H4 (cell line): ENCODE results near the gene ENO2. TPM values are rescaled to one million over a fixed set of nuclear protein-coding genes. Genes with fewer than 3 reads are reported as not detected.
A peak's percentile ranks its signal among the peaks of the same experiment; 100 is the strongest.
"Not testable (repeated sequence)": the region's sequence is repeated elsewhere in the genome, so short reads cannot be mapped to it uniquely, and the experiment has no call there.

ENCODE experiments used
- DNase-seq: peaks from one replicate; pipeline ENCODE4 v3.0.0-alpha.2; 2015; ENCODE audit warnings: low spot score
- total RNA-seq: library from RNA; depleted of rRNA; stranded (reverse); fragments of >200 nt; shearing (Covaris generic); gene quantifications from 2 replicates; pipeline ENCODE4 v1.2.3, GENCODE V29; 2014

The ENO2 gene
- total RNA-seq, 1 experiment from 2014 or later: 11.2 TPM

DNA sequence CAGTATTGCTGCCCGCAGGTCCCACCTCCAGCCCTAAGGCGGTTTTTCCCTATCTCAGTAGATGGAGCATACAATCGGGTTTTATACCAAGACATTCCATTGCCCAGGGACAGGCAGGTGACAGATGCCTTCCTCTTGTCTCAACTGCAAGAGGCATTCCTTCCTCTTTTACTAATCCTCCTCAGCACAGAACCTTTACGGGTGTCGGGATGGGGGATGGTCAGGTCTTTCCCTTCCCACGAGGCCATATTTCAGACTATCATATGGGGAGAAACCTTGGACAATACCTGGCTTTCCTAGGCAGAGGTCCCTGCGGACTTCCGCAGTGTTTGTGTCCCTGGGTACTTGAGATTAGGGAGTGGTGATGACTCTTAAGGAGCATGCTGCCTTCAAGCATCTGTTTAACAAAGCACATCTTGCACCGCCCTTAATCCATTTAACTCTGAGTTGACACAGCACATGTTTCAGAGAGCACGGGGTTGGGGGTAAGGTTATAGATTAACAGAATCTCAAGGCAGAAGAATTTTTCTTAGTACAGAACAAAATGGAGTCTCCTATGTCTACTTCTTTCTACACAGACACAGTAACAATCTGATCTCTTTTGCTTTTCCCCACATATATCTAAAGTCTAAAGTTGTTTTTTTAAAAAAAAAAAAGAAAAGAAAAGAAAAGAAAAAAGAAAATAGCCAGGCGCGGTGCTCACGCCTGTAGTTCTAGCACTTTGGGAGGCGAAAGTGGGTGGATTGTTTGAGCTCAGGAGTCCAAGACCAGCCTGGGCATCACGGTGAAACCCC, 28.0 kb upstream of the ENO2 start:
- not testable (repeated sequence) for DNase-seq

DNA sequence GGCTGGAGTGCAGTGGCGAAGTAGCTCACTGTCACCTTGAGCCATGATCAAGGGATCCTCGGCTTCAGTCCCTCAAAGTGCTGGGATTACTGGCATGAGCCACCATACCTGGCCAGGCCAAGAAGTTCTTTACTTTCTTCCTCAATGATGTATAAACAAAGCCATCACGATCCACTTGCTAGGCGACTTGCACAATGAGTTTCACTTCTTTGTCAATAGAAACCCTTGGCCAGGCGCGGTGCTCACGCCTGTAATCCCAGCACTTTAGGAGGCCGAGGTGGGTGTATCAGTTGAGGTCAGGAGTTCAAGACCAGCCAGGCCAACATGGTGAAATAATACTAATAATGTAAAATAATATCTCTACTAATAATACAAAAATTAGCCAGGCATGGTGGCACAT, 26.9 kb upstream of the ENO2 start:
- DNase-seq: no peak

DNA sequence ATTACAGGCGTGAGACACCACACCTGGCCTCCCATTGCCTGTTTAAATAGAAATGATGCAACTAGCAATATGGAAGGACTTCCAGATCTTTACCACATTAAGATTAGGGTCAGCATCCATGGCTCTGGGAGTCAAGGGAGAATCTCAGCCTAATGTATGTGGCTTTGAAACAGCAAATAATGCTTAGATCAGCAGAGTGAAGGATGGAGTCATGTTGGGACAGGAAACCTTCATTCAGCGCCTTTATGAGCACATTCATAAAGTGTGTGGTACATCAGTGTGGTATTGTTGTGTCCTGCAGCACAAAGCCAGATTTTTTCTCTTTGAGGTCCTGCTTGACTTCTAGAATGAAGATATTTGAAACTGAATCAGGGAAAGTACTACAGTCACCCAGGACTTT, 26.0 kb upstream of the ENO2 start:
- DNase-seq: peak; percentile 2

DNA sequence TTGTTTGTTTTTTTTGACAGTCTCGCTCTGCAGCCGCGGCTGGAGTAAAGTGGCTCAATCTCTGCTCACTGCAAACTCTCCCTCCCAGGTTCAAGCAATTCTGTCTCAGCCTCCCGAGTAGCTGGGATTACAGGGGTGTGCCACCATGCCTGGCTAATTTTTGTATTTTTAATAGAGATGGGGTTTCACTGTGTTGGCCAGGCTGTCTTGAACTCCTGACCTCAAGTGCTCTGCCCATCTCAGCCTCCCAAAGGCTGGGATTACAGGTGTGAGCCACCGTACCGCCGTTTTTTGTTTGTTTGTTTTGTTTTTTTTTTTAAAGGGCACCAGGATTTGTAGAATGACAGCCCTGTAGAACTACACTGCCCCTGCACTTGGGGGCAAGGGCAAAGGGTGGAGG, 25.6 kb upstream of the ENO2 start:
- DNase-seq: not testable (repeated sequence)

DNA sequence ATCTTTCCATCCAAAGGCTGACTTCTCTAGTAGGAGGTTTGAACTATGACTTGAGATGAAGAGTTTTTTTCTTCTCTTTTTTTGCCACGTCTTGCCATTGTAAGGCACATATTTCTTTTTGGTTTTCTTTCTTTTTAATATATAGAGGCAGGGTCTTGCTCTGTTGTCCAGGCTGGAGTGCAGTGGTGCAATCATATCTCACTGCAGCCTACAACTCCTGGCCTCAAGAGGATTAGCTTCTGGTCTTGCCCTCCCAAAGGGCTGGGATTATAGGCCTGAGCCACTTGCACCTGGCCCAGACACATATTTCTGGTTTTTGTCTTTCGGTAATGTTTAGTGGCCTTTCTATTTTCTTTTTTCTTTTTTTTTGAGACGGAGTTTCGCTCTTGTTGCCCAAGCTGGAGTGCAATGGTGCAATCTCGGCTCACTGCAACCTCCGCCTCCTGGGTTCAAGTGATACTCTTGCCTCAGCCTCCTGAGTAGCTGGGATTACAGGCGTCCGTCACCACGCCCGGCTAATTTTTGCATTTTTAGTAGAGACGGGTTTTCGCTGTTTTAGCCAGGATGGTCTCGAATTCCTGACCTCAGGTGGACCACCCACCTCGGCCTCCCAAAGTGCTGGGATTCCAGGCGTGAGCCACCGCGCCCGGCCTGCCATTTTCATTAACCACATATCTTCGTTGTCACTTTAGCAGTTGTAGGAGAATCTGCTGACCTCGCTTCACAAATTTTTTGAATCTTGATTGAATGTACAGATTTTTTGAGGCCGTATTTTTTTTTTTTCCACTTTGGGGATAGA, 24.4 kb upstream of the ENO2 start:
- not testable (repeated sequence) for DNase-seq

DNA sequence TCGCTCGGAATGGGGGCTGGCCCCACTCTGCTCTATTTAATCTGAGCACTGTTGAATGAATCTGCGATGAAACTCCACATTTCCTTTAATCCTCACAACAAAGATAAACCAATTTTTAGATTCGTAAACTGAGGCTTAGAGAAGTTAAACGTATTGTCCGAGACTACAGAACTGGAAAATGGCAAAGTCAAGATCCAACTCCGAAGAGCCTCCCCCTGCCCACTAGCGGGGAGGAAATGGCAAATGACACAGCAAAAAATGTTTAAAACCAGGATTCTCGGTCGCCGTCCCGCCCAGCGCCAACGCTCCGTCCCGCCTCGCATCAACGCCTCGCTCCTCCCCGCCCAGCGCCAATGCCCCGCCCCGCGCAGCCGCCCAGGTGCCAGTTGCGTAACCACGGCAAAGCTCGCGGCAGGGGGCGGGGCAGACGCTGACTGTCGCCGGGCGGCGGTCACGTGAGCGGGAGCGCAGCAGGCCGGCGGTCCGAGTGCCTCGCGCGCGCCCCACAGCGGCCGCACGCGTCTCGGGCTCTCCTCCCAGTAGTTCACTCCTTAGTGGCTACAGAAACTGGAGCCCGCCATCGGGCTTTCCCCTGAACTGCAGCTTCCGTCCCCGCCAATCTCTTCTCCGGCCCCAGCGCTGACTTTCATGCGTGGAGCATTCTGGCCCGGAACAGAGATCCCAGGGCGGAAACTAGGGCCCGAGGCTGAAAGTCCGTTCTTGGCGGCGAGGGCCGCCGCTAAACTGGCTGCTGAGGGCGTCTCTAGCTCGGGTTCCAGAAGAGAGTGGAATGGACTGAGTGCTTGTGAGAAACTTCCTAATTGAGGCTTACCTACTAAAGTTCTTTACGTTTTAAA, 23.4 kb upstream of the ENO2 start:
- DNase-seq: peak; percentile 95

DNA sequence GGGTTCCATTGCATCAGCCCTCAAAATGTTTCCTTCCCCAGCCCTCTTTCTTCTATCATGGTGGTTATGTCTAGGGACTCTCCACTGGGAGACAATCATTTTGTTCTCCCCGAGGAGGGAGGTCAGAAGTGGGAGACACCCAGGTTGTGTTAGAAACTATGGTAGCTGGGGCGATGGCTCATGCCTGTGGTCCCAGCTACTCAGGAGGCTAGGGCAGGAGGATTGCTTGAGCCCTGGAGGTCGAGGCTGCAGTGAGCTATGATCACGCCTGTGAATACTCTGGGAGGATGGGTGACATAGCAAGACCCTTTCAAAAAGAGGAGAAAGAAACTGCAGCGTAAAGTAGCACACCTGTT, 22.8 kb upstream of the ENO2 start:
- peak; percentile 5 for DNase-seq

DNA sequence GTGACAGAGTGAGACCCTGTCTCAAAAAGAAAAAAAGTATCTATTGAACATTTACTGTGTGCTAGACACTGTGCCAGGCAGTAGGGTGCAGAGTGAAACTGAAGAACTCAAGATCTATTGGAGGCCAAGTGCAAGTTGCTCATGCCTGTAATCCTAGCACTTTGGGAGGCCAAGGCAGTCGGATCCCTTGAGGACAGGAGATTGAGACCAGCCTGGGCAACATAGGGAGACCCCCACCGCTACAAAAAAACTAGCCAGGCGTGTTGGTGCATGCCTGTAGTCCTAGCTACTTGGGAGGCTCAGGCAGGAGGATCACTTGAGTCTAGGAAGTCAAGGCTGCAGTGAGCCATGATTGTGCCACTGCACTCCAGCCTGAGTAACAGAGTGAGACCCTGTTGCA, 21.7 kb upstream of the ENO2 start:
- not testable (repeated sequence) for DNase-seq

DNA sequence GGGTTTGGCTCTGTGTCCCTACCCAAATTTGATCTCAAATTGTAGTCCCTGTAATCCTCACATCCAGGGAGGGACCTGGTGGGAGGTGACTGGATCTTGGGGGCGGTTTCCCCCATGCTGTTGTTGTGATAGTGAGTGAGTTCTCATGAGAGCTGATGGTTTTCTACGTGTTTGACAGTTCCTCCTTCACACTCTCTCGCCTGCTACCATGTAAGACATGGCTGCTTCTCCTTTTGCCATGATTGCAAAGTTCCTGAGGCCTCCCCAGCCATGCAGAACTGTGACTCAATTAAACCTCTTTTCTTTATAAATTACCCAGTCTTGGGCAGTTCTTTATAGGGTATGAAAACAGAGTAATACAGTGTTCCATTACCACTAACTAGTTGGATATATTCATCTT, 20.1 kb upstream of the ENO2 start:
- DNase-seq: no peak

DNA sequence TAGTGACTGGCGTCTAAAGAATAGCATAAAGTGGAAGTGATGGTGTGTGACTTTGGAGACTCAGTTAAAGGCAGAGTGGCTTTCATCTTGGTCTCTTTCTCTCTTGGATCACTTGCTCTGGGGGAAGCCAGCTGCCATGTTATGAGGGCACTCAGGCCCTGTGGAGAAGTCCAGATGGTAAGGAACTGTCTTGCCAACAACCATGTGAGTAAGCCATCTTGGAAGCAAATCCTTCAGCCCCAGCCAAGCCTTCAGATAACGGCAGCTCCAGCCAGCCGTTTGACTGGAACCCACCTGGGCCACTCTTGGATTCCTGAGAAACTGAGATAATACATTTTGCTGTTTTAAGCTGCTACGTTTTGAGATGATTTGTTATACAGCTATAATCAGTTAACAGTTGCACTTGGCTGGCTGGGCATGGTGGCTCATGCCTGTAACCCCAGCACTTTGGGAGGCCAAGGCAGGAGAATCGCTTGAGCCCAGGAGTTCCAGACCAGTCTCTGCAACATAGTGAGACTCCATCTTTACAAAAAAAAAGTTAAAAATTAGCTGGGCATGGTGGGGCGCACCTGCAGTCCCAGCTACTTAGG, 17.4 kb upstream of the ENO2 start:
- no peak for DNase-seq

DNA sequence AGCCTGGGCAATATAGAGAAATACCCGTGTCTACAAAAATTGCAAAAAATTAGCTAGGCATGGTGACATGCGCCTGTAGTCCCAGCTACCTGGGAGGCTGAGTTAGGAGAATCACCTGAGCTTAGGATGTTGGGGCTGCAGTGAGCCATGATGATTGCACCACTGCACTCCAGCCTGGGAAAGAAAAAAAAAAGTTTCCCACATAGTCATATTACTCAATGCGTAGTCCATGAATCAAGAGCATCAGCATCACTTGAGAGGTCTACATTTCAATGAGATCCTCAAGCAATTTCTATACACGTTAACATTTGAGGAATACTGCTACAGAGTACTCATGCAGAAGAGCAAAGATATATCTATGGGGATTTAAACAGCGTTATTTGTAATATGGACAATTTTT, 15.0 kb upstream of the ENO2 start:
- no peak for DNase-seq

DNA sequence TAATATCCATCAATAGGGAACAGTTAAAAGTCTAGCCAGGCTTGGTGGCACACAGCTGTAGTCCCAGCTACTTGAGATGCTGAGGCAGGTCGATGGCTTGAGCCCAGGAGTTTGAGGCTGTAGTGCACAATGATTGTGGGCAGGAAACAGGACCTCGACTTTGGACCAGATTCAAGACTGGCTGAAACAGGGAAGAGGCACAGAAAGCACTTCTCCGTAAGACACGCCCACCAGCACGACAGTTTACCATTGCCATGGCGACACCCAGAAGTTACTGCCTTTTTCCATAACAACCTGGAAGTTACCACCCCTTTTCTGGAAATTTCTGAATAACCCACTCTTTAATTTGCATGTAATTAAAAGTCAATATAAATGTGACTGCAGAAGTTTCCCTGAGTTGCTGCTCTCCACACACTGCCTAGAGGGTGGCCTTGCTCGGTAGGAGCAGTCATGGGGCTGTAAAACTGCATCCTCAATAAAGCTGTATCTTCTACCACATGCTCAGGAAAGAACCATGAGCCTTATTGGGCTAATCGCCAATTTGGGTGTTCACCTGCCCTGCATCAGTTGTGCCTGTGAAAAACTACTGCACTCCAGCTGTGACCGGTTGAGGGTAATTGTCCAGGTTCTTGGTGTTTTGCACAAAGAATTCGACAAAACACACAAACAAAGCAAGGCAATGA, 14.4 kb upstream of the ENO2 start:
- peak; percentile 89 for DNase-seq

DNA sequence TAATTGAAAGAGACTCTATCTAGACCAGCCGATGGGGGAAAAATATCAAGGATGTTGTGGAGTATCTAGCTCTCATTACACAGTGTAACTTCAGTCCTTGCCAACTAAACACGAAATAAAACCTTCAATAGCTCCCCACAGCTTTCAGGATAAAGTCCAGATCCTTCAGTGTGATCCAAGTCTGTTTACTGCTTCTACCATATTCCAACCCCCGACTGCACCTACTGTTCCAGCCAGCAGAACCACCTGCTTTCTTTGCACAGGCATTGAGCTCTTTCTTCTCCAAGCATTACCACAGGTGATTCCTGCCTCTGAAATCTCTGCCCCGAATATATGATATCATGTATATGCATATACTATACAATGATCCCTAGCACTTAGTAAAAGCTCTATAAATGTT, 11.9 kb upstream of the ENO2 start:
- no peak for DNase-seq

DNA sequence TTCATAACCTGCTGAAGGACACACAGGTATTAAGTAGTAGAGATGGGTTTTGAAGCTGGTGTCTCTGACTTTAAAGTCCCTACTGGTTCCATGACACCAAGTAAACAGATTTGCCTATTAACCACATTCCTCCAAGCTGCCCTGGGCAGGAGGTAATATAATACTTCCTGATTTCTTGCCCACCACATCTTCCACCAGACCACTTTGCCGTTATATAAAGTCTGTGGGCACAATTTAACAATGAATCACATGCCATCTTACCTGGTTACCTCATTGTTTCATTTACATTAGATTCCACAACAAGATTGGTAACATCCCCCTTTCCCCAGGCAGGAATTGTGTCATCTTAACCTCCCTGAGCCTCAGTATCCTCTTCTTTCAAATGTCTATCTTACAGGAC, 10.7 kb upstream of the ENO2 start:
- DNase-seq: peak; percentile 64

DNA sequence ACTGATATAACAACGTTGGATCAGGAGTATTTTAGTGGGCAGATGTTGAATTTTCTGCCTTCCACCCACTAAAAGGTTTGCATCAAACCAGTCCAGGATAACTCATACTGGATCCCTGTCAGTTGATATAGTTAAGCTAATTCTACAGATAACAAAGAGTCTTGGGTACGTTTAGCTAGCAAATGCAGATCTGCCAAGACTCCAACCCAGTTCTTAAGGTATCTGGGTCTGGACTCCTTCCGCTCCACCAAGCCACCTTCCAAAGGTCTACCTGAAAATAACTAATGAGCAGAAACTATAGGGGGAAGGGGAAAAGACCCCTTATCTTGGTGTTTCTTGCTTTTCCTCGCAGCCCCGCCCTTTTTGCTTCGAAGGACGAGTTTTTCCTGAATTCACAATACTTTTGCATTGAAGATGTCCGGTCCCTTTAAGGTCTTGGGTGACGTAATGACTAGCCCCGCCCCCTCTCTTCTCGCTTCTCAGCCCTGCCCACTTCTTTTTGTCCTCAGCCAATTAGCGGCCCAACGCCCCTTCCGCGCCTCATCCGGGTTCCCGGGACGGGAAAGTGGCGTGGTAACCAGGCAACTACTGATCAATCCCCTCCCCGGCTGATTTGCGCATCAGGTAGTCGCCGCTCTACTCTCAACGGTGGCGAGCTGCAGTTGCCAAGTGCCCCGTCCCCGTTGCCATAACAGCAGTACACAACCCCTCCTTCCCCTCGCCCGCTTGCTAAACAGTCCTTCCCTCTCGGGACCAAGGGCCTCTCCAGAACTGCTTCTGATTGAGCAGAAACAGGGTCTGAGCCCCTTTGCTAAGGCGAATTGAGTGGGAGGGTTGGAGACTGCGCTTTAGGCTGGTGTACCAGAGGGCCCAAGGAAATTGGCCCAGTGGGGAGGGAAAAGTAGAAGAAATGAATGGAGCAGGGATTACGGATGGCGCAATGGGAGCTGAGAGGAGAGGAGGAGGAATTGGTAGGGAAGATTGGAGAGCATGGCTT, 9.8 kb upstream of the ENO2 start, which contains the start of gene LRRC23:
Gene LRRC23 (plus strand): TSS at position 543 of the 997 bp plus-strand sequence. CDS start 812 bp downstream, outside the sequence.
- DNase-seq: peak; percentile 94

DNA sequence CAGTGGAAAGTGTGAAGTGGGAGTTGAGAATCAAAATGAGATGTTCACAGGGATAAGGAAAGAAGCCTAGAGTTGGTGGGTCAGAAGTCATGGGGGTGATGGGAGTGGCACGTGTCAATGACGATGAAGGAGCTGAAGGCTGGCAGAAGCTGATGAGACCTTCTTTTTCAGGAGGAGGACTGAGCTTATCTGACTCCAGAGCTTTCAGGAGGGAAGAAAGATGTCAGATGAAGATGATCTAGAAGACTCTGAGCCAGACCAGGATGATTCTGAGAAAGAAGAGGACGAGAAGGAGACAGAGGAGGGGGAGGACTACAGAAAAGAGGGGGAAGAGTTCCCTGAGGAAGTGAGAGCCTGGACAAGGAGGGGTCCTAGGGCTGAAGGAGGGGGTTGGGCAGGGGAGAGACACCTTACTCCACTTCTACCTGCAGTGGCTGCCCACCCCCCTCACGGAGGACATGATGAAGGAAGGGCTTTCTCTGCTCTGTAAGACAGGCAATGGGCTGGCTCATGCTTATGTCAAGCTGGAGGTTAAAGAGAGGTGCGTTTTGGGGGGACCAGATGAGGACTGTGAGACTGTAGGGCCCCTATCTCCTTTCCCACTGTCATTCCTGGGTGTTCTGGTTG, 8.9 kb upstream of the ENO2 start:
- no peak for DNase-seq

DNA sequence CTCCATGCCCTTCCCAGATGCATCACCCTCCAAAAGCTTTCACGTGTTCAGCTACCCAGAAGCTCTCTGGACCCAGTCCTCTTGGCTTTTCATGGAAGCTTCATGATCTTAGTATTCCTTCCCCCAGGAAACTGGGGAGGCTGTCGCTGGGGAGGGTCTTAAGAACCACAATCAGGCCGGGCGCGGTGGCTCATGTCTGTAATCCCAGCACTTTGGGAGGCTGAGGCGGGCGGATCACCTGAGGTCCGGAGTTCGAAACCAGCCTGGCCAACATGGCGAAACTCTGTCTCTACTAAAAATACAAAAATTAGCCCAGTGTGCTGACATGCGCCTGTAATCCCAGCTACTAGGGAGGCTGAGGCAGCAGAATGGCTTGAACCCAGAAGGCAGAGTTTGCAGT, 6.2 kb upstream of the ENO2 start:
- not testable (repeated sequence) for DNase-seq

DNA sequence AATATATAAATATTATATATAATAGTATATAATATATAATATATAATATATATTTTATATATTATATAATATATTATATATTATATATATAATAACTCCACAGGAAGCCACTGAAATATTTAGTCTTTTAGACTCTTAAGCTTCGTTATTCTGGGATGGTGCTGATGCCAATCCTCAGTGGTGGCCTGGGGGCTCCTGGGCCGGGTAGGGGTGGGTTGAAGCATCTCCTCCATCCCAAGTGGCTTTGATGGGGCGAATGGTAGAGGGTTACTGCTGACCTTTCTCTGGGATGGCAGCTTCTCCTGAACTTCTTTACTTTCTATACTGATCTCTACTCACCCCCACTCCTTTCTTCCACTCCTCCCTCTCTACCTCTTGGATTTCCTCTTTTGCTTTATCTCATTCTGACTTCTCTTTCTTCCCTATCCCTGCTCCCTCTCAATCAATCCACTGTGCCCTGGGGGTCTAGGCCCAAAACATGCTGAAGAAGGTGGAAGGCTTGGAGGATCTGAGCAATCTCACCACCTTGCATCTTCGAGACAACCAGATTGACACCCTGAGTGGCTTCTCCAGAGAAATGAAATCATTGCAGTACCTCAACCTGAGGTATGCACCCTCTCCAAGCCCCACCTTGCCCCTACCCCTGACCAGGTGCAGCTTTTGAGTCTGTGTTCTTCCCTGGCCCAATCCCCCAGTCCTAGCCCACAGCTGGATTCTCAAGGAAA, 4.8 kb upstream of the ENO2 start:
- no peak for DNase-seq
